DMS 273 (cell line): ENCODE data around the gene NRG4.
"Not testable (repeated sequence)": the region's sequence is repeated elsewhere in the genome, so short reads cannot be mapped to it uniquely, and the experiment has no call there.

Experiments
- DNase-seq: peaks from one replicate; lab custom pipeline; 2025; ENCODE audit not compliant: unreplicated experiment; lab: John Stamatoyannopoulos, UW

The NRG4 gene

DNA sequence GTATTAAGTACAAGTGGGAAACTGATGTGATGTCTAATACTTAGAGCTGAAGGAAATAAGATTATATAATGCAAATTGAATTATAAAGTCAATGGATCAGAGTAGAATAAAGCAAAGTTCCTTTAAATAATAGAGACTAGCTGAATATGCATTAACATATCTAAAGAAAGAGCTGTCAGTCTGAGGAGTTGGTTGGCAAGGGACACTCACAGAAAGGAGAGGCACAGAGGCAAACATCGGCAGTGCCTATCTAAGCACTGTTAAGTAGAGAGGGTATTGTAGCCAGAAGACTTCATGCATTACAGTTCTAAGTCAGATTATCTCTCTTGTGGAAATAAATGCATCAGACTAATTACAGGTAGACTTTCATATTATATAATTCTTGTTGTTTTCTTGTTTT is 16.6 kb downstream of the NRG4 start:
- no peak for DNase-seq

DNA sequence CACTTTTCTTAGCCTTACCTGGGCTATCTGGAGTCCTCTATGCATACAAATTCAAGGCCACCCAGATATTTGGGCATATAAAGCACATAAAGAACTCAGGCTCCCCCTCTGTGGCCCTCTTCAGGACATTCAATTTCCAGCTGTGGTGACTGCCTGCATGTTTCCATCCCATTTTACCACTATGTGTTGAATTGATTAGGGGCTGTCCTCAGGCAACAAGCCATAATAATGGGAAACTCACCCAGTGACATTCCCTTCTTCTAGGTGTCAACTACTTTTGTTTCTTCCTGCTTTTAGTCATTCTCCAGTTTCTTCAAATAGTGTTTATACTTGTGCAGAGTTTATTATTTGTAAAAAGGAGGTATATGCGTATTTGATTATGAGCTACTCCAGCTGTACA is 18.0 kb downstream of the NRG4 start:
- no peak for DNase-seq

DNA sequence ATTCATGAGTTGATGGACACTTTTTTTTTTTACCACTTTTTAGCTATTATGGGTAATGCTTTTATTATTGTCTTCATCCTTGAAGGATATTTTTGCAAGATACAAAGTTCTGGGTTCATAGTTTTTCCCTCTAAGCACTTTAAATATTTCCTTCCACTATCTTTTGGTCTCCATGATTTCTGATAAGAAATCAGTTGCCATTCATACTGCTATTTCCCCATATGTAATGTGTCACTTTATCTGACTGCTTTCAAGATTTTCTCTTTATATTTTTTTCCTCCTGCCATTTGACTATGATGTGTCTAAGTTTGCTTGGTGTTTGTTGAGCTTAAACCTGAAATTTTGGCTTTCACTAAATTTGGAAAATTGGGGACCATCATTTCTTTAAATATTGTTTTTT is 19.3 kb downstream of the NRG4 start:
- no peak for DNase-seq

GRCh38 chr15:75989875-75990274 is 22.3 kb downstream of the NRG4 start:
- no peak for DNase-seq

GRCh38 chr15:75989045-75989444 is 23.2 kb downstream of the NRG4 start:
- DNase-seq, result no peak

- no peak for DNase-seq
Measured at GRCh38 chr15:75985971-75986370, 26.3 kb downstream of the NRG4 start.

GRCh38 chr15:75984706-75985105 is 27.5 kb downstream of the NRG4 start:
- not testable (repeated sequence) for DNase-seq

DNA sequence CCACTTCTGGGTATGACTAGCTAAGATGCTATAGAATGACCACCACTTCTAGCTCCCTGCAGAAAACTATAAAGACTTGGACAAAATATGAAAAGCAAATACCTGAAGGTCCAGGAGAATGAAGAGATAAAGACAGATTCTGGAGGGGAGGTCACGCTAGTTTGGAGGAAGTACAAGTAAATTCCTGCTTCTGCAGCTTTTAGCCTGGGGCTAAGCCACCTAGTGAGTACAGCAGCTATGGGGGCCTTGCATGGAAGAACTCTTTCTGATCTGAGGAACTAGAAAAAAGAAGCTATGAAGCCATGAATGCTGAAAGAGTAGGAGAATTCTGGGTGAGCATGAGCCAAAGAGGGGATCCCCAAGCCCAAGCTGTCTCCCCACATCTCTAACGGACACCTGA is 29.8 kb downstream of the NRG4 start:
- no peak for DNase-seq

- DNase-seq, result no peak
Measured at GRCh38 chr15:75981149-75981815, 30.9 kb downstream of the NRG4 start.

- not testable (repeated sequence) for DNase-seq
Measured at GRCh38 chr15:75976766-75977165, 35.5 kb downstream of the NRG4 start.

- DNase-seq, result no peak
Measured at GRCh38 chr15:75966073-75966472, 46.2 kb downstream of the NRG4 start.

- no peak for DNase-seq
Measured at GRCh38 chr15:75961331-75961730, 50.9 kb downstream of the NRG4 start.

- DNase-seq, result no peak
Measured at GRCh38 chr15:75955720-75956119, 56.5 kb downstream of the NRG4 start.

DNA sequence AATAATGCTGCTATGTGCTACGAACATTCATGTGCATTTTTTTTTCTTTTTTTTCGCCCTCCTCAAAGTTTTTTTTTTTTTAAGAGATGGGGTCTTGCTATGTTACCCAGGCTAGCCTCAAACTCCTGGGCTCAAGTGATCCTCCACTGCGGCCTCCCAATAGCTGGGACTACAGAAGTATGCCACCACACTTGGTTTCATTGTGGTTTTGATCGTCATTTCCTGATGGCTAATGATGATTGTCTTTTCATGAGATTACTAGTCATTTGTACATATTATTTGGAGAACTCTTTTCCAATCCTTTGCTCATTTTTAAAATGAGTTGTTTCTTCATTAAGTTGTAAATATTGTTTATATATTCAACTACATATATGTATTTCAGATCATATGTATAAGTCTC is 59.7 kb downstream of the NRG4 start:
- no peak for DNase-seq

- no peak for DNase-seq
Measured at GRCh38 chr15:75948761-75949296, 63.4 kb downstream of the NRG4 start.

DNA sequence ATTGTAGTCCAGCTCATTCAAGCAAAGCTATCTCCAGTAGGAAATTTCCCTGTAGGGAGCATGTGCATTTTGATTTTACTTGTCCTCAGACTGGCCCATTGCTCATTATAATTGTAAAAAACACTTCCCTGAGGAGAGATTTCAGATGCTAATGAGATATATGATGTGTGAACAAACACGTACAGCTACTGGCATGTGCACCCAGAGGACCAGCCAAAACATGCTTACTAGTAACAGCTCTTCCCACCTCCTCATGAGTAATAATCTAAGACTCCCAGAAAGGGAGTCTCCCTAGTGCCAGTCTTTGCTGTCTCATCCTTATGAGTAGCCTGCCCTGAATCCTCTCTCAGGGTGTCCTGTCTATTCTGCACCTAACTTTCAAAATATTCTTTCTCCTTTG is 65.1 kb downstream of the NRG4 start:
- peak; percentile 14 for DNase-seq

GRCh38 chr15:75945953-75946352 is 66.3 kb downstream of the NRG4 start:
- no peak for DNase-seq

DNA sequence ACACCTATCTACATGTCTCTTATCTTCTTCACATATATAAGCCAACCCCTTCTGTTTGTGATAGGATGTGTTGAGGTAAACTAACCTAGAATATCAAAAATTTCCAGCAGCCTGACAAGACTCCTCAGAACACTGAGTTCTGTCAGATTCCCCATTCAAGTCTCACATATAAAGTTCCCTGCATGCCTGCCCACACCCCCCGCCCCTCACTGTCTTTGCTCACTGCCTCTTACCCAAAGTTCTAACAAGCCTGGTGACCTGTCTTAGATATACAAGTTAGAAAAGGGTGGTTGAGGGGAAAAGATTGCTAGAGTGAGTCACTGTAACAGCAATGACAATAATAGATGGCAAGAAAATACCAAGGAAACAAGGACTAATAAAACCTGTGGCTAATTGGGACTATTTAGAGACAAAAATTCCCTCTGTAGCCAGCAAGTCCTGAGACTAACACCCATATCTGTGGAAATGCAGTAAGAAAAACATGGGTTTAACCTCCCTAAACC is 68.5 kb downstream of the NRG4 start:
- DNase-seq, result no peak

DNA sequence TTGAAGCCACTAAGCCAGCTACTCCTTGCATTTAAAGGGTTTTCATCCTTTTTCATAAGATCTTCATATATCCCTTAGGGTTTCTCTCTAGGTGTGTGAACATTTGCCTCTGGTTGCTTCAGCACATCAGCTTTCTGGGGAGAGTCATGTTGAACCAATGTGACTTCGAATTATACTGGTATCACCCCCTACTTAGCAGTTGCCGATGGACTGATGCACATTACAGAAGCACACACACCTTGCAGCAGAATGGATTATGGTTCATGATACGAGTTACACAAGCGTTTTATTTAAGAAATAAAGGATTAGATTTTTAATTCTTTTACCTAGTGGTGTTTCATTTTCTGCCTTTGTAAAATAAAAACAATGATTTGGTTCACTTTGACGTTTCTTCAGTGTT is 69.0 kb downstream of the NRG4 start:
- DNase-seq, result no peak

DNA sequence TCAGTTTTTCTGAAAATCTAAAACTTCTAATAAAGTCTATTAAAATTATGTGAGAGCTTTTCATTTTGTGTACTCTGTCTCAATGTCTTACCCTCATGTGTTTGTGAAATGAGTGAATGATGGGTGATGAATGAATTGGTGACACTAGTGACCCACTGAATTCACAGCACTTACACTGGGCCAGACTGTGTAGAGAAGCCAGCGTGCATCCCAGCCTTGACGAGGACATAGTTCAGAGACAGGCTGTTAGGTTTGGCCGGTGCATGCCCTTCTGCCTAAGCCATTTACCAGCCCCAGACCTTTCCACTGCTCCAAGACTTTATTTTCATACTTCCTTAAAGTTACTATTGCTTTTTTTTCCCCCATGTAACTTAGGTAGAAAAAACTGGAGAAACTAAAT is 69.8 kb downstream of the NRG4 start:
- no peak for DNase-seq

GRCh38 chr15:75930866-75931265 is 81.4 kb downstream of the NRG4 start:
- no peak for DNase-seq

DNA sequence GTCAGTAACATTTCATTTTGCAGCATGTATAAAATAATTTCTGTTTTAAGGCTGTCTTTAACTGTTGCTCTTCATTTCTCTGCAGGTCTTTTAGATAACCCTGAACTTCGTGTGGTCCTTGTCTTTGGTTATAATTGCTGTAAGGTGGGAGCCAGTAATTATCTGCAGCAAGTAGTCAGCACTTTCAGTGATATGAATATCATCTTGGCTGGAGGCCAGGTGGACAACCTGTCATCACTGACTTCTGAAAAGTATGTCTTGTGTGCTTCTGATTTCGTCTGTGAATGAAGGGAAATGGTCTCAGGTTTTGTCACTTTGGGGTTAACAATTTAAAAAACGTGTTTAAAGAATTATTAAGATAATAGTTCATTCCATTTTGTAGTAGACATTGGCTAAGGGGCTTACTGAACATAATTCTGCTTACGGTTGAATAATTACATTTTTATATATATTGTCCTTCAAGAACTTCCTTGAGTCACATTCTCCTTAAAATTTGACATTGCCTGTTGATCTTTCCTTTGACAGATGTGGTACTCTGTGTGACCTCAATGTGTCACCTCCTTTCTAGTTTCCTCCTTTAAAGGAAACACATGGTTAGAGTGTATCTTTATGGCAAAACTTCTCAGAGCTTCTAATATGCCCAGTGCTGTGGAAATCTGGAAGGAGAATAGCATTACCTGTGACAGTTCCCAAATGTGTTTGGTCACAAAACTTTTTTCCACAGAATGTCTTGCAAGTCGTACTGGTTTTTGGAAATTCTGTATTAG is 82.2 kb downstream of the NRG4 start:
- peak; percentile 33 for DNase-seq
